Anterior cingulate cortex (tissue), 58 donors: ENCODE measurements around the gene DUS1L.

Experiments used
- DNase-seq, 58 donors: peaks; one replicate each; lab custom pipeline; 2025; lab: John Stamatoyannopoulos, UW

DUS1L gene

GRCh38 chr17:82018152-82018988 lies 47.2 kb downstream of the DUS1L start:
- DNase-seq, result no peak

- no peak for DNase-seq
These were observed 47.9 kb downstream of the DUS1L start for GRCh38 chr17:82017612-82018151.

GRCh38 chr17:82016875-82017459 lies 48.6 kb downstream of the DUS1L start:
- DNase-seq, result no peak

- DNase-seq, result no peak
These were observed 49.3 kb downstream of the DUS1L start for GRCh38 chr17:82016061-82016874.

- DNase-seq, result no peak
These were observed 50.2 kb downstream of the DUS1L start for GRCh38 chr17:82015311-82015971.

GRCh38 chr17:82014971-82015310 lies 50.7 kb downstream of the DUS1L start:
- no peak for DNase-seq

GRCh38 chr17:82014432-82014831 lies 51.2 kb downstream of the DUS1L start:
- DNase-seq, result peak in 17 of 58 donors; percentile 14 to 56 (median 32)

GRCh38 chr17:82013772-82014321 lies 51.8 kb downstream of the DUS1L start:
- no peak for DNase-seq

- DNase-seq, result peak in 35 of 58 donors; percentile 8 to 70 (median 50)
These were observed 52.3 kb downstream of the DUS1L start for GRCh38 chr17:82013341-82013740.

GRCh38 chr17:82012640-82013295 lies 52.8 kb downstream of the DUS1L start:
- no peak for DNase-seq

- DNase-seq, result no peak
These were observed 53.4 kb downstream of the DUS1L start for GRCh38 chr17:82012261-82012639.

- no peak for DNase-seq
These were observed 53.9 kb downstream of the DUS1L start for GRCh38 chr17:82011617-82012187.

GRCh38 chr17:82010575-82011525 lies 54.8 kb downstream of the DUS1L start:
- DNase-seq, result no peak

GRCh38 chr17:82009413-82009812 lies 56.2 kb downstream of the DUS1L start:
- DNase-seq, result no peak

- DNase-seq, result no peak
These were observed 56.6 kb downstream of the DUS1L start for GRCh38 chr17:82008941-82009405.

- DNase-seq, result no peak
These were observed 57.2 kb downstream of the DUS1L start for GRCh38 chr17:82008258-82008940.
